Neural progenitor cell (in vitro differentiated cells): ENCODE data around the gene GFY. TPM values are rescaled to one million over a fixed set of nuclear protein-coding genes. Genes with fewer than 3 reads are reported as not detected.

Experiments
- DNase-seq: peaks from one replicate; pipeline ENCODE4 v3.0.0-alpha.2; 2016; ENCODE audit warnings: low spot score
- H2AFZ ChIP-seq: fragments of 200-600 bp; sonication (generic); replicated peaks from 2 replicates; pipeline ENCODE4 v1.6.1; 2016; ENCODE audit warnings: antibody characterized with exemption
- H3F3A ChIP-seq: fragments of 200-600 bp; sonication (generic); 2 replicates; pipeline ENCODE4 v1.6.1; 2016; ENCODE audit warnings: antibody characterized with exemption, low read depth
- H3K27ac ChIP-seq: fragments of 200-600 bp; sonication (generic); 2 replicates; pipeline ENCODE4 v1.5.1; 2016; ENCODE audit warnings: mild to moderate bottlenecking
- H3K27me3 ChIP-seq: fragments of 200-600 bp; sonication (generic); 2 replicates; pipeline ENCODE4 v1.6.1; 2016; ENCODE audit warnings: mild to moderate bottlenecking, moderate library complexity
- H3K36me3 ChIP-seq: fragments of 200-600 bp; sonication (generic); 2 replicates; pipeline ENCODE4 v1.5.1; 2016
- H3K4me1 ChIP-seq: fragments of 200-600 bp; sonication (generic); 2 replicates; pipeline ENCODE4 v1.6.1; 2016; ENCODE audit warnings: mixed run types
- H3K4me2 ChIP-seq: fragments of 200-600 bp; sonication (generic); 2 replicates; pipeline ENCODE4 v1.6.1; 2016
- H3K4me3 ChIP-seq: fragments of 200-600 bp; sonication (generic); 2 replicates; pipeline ENCODE4 v1.5.1; 2016
- H3K79me2 ChIP-seq: fragments of 200-600 bp; sonication (generic); 2 replicates; pipeline ENCODE4 v1.6.1; 2016; ENCODE audit warnings: low read depth
- H3K9ac ChIP-seq: fragments of 200-600 bp; sonication (generic); 2 replicates; pipeline ENCODE4 v1.6.1; 2016
- H3K9me3 ChIP-seq: fragments of 200-600 bp; sonication (generic); 2 replicates; pipeline ENCODE4 v1.5.1; 2016; ENCODE audit warnings: low read depth
- H4K20me1 ChIP-seq: fragments of 200-600 bp; sonication (generic); 2 replicates; pipeline ENCODE4 v1.6.1; 2016; ENCODE audit warnings: low read depth
- H3K27ac Mint-ChIP-seq: 3 replicates; pipeline ENCODE4 v1.8.0; 2021; ENCODE audit warnings: mixed read lengths
- H3K27me3 Mint-ChIP-seq: 2 replicates; pipeline ENCODE4 v1.8.0; 2022; ENCODE audit warnings: low read depth, mild to moderate bottlenecking, inconsistent platforms, moderate library complexity, mixed read lengths; ENCODE audit not compliant: insufficient read depth
- H3K36me3 Mint-ChIP-seq: 3 replicates; pipeline ENCODE4 v1.8.0; 2021; ENCODE audit warnings: mixed read lengths
- H3K4me1 Mint-ChIP-seq: 3 replicates; pipeline ENCODE4 v1.8.0; 2021; ENCODE audit warnings: mixed read lengths
- H3K4me3 Mint-ChIP-seq: 3 replicates; pipeline ENCODE4 v1.8.0; 2021; ENCODE audit warnings: mild to moderate bottlenecking, moderate library complexity, mixed read lengths
- H3K9me3 Mint-ChIP-seq: 3 replicates; pipeline ENCODE4 v1.8.0; 2020; ENCODE audit warnings: mixed read lengths
- EZH2 ChIP-seq: fragments of 200-600 bp; sonication (generic); IDR thresholded peaks from 2 replicates; pipeline ENCODE4 v1.6.1; 2017; ENCODE audit warnings: antibody characterized with exemption, mild to moderate bottlenecking, moderate library complexity
- EZH2phosphoT487 ChIP-seq: fragments of 200-600 bp; sonication (generic); IDR thresholded peaks from 2 replicates; pipeline ENCODE4 v1.6.1; 2017; ENCODE audit warnings: antibody characterized with exemption
- total RNA-seq: library from RNA; depleted of rRNA; stranded (reverse); fragments of >200 nt; gene quantifications from 2 replicates; pipeline ENCODE4 v1.2.3, GENCODE V29; 2015; ENCODE audit warnings: low replicate concordance
- TF ChIP-seq, protein P1 (sequence below): fragments of 200-600 bp; sonication (generic); IDR thresholded peaks from 2 replicates; pipeline ENCODE4 v1.5.1; 2017; ENCODE audit warnings: antibody characterized with exemption, mild to moderate bottlenecking

Gene GFY
- total RNA-seq, 1 donor from 2014 or later: not detected

DNA sequence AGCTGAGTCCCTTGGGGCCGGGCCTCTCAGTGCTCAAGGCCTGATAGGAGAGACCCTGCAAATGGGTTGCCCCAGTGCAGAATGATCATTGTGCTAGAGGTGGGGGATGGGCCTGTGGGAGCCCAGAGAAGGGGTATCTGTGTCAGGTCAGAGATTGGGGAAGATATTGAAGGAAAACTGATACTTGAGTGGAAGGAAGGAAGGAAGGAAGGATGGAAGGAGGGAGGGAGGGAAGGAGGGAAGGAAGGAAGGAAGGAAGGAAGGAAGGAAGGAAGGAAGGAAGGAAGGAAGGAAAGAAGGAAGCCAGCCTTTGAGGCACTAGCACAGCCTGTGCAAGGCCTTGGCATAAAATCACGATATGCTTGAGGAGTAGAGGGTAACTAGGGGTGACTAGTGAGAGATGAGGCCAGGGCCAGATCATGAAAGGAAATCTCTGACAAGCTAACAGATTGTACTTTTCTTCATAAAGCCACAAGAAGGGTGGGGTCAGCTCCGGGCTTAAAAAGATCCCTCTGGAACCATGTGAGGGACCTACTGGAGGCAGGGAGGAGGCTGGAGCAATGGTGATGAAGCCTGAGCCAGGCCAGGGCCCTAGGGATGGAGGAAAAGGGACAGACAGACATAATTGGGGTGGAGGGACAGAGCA lies 13.4 kb upstream of the GFY start:
- Histone ChIP-seq H3K9me3 (no peaks in the 10 kb centered on the region), H3K4me2 (no peak overlapping the region), H3K9ac (no peak overlapping the region), H3K4me1 (peaks cover 31% of the 10 kb centered on the region), H3K36me3 (no peaks in the 10 kb centered on the region), H3K27me3 (no peaks in the 10 kb centered on the region), H3F3A (peaks cover 4% of the 10 kb centered on the region), H3K79me2 (no peaks in the 10 kb centered on the region), H3K27ac (no peak overlapping the region), H3K4me3 (no peak overlapping the region), H4K20me1 (no peaks in the 10 kb centered on the region), H2AFZ (no peak overlapping the region)
- Mint-ChIP-seq H3K4me3 (no peak overlapping the region), H3K27ac (no peak overlapping the region), H3K36me3 (no peaks in the 10 kb centered on the region), H3K4me1 (peaks cover 27% of the 10 kb centered on the region), H3K27me3 (peaks cover 20% of the 10 kb centered on the region), H3K9me3 (no peaks in the 10 kb centered on the region)
- no peak for DNase-seq
- TF ChIP-seq, protein P1, sequence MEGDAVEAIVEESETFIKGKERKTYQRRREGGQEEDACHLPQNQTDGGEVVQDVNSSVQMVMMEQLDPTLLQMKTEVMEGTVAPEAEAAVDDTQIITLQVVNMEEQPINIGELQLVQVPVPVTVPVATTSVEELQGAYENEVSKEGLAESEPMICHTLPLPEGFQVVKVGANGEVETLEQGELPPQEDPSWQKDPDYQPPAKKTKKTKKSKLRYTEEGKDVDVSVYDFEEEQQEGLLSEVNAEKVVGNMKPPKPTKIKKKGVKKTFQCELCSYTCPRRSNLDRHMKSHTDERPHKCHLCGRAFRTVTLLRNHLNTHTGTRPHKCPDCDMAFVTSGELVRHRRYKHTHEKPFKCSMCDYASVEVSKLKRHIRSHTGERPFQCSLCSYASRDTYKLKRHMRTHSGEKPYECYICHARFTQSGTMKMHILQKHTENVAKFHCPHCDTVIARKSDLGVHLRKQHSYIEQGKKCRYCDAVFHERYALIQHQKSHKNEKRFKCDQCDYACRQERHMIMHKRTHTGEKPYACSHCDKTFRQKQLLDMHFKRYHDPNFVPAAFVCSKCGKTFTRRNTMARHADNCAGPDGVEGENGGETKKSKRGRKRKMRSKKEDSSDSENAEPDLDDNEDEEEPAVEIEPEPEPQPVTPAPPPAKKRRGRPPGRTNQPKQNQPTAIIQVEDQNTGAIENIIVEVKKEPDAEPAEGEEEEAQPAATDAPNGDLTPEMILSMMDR: no peak
- no peak for TF ChIP-seq EZH2phosphoT487
- TF ChIP-seq EZH2: no peak

- DNase-seq: peak; percentile 68
- Histone ChIP-seq H3K4me1 (peaks cover 40% of the 10 kb centered on the region), H4K20me1 (no peaks in the 10 kb centered on the region), H3K4me3 (no peak overlapping the region), H3K9ac (no peak overlapping the region), H2AFZ (no peak overlapping the region), H3K79me2 (no peaks in the 10 kb centered on the region), H3K36me3 (no peaks in the 10 kb centered on the region), H3K27ac (no peak overlapping the region), H3K27me3 (no peaks in the 10 kb centered on the region), H3K4me2 (peak overlapping the region; percentile 45), H3K9me3 (no peaks in the 10 kb centered on the region), H3F3A (peaks cover 4% of the 10 kb centered on the region)
- Mint-ChIP-seq H3K4me3 (peak overlapping the region; percentile 11), H3K36me3 (no peaks in the 10 kb centered on the region), H3K4me1 (peaks cover 29% of the 10 kb centered on the region), H3K27me3 (peaks cover 25% of the 10 kb centered on the region), H3K9me3 (peaks cover 2% of the 10 kb centered on the region), H3K27ac (peak overlapping the region; percentile 74)
- no peak for TF ChIP-seq EZH2
- no peak for TF ChIP-seq EZH2phosphoT487
- TF ChIP-seq, protein P1: no peak
Observed at GRCh38 chr19:49413348-49413747, 11.8 kb upstream of the GFY start.

- Mint-ChIP-seq H3K27me3 (peaks cover 33% of the 10 kb centered on the region), H3K27ac (no peak overlapping the region), H3K36me3 (no peaks in the 10 kb centered on the region), H3K4me3 (no peak overlapping the region), H3K4me1 (peaks cover 23% of the 10 kb centered on the region), H3K9me3 (peaks cover 2% of the 10 kb centered on the region)
- Histone ChIP-seq H3K9ac (no peak overlapping the region), H3K9me3 (no peaks in the 10 kb centered on the region), H3K4me2 (no peak overlapping the region), H3K79me2 (no peaks in the 10 kb centered on the region), H3K36me3 (no peaks in the 10 kb centered on the region), H3K4me1 (peaks cover 40% of the 10 kb centered on the region), H3K4me3 (no peak overlapping the region), H3K27me3 (peaks cover 8% of the 10 kb centered on the region), H2AFZ (no peak overlapping the region), H3K27ac (no peak overlapping the region), H4K20me1 (no peaks in the 10 kb centered on the region), H3F3A (peaks cover 4% of the 10 kb centered on the region)
- no peak for DNase-seq
- TF ChIP-seq EZH2 (no peak), EZH2phosphoT487 (no peak)
- TF ChIP-seq, protein P1: no peak
Observed at GRCh38 chr19:49414256-49414655, 10.9 kb upstream of the GFY start.
